Cerebellar nuclear complex (tissue), 1 donor: Measurements from ENCODE around the gene UBE2G2.

Experiments
- DNase-seq, 2 experiments: peaks; one replicate each; lab custom pipeline; 2025; lab: John Stamatoyannopoulos, UW

UBE2G2 gene, protein sequence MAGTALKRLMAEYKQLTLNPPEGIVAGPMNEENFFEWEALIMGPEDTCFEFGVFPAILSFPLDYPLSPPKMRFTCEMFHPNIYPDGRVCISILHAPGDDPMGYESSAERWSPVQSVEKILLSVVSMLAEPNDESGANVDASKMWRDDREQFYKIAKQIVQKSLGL

DNA sequence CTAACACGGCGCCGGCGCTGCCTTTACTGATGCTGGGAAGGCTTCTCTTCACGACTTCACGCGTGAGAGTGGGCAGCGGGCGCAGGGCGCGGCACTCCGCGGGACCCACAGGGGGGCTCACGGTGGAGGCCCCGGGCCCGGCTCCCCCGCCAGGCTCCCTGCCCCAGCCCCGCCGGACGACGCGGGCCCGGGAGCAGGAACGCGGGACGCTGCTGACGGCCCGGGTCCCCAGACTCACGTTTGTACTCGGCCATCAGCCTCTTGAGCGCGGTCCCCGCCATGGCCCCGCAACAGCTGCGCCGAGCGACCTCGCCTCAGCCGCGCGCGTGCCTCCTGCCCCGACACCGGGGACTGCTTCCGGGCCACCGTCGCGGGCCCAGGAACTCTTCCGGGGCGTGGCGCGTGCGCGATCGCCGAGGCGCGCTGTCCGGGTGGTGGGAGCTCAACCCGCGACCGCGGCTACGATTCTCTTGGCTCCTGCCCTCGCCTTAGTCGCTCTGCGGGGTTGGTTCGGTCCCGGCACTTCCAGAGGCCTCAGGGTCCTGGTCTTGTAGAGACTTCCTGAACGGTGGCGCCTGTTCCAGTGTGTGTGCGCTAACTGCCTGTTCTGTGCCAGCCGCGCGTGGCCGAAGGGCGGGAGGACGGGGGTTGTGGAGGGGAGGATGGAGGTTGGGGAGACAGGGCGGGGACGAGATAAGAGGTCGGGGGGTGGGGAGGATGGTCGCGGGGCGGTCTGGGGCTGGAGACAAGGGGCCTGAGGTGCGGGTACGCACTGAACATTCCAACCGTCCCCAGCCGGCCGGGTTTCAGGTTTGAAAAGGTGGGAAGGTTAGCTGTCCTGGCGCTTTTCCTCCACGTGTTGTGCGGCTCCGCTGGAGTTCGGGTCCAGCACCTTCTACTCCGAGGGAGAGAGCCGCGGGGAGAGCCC, at the start of gene UBE2G2:
Gene UBE2G2, minus strand, starts transcription at position 353 of the 928 bp plus-strand sequence. Its CDS starts 72 bp downstream, at position 281.
- peak in 1 of 2 experiments; percentile 17 for DNase-seq

DNA sequence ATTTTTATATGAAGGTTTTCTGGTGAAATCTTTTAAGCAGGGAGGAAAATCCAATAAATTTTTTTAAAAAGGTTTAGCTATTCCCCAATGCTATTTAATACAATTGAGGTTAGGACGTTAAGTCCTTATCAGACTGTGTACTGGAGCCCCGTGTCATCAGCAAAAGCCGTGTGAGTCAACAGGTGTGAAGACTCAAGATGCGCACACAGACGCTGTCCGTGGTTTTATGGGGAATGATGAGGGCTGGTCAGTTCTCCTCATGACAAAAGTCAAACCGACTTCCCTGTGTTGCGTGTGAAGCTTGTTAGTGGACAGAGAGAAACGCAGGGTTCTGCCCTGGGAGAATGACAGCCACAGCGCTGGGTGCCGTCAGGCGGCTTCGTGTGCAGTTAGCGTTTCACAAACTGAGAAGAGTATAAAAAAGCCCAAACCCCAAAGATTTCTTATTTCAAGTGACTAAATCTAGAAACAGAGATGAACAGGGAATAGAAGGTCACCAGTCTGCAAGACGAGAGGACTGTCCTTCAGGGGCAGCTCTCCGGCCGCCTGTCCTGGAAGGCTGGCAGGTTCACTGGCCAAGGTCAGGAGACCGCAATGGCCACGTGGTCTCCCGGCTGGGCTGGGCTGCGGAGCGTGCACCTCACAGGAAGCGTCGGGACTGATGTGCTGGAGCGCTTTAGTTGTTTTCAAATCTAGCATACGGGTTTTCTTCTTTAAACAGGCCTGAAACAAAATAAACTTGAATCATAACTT, 49.5 kb upstream of the UBE2G2 start:
- DNase-seq: no peak

DNA sequence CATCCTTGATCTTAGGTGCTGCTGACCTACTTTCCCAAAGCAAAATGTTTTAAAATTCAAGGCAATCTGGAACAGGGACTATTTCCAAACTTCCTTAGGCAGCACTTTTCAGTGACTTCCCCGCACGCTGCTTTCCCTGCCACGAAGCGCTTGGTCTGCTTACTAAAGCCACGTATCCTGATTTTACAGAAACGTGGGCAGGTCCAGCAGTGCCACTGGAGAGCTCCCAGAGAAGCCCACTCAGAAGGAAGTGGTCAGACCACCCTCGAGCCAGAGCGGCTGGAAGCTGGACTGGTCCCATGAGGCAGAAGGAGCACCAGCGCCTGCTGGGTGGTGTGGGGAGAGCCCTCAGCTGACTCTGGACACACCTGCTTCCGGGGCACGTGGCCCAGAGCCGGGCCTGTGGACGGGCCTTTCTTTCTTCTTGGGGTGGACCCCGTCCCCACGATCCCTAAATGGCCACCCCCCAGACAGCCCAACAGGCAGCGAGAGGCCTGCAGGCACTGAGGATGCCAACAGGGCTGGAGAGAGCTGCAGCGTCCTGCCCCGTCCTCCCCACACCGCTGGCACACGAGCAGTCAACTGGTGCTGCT, 48.7 kb upstream of the UBE2G2 start:
- no peak for DNase-seq

DNA sequence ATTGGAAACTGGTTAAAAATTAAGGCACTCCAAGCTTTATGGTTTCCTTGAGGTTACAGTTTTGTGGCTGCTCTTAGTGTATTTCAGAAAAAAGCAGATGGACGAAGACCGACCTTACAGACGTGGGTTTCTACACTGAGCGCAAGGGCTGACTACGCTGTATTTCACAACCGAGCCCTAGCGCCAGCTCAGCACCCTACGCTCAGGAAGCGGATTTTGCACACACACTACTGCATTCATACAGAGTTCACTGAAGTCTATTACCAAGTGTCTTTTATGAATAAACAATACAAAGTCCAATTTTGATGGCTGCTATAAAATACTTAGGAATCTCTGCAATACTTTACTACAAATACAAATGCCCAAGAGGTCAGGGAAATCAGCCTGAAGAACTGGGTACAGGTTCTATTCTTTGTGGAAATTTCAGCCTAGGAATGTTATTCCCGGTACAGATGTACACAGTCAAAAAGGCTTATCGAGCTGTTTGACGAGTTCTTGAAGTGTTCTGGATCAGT, 48.1 kb upstream of the UBE2G2 start:
- no peak for DNase-seq

DNA sequence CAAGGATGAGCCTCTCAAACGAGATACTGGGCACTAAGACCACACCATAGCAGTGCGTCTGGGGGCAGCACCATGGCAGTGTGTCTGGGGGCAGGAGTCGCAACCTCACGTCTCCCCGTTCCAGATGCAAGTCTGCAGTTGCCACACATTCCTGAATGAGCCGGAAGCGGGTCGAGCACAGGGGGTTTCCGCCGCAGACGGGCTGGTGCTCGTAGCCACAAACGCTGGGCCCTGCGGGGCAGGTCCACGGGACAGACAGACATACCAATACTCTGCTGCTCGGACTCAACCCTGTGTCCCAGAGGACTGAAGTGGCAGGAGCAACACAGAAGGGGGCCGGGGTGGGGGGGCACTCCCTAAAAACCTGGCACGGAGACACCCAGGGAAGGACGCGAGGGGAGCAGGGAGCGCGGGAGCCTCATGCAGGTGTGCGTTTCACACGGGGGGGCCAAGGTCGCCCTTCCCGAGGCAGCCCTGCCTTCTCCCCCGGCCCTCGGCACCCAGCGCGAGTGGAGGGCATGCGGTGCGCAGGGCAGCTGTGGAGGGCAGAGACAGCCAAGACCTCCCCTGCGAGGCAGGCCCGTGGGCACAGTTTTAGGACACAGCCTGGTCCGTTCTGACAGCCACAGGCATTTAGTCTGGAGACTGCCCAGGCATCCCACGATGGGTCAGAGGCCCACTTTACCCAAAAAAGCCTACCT, 47.4 kb upstream of the UBE2G2 start:
- no peak for DNase-seq

DNA sequence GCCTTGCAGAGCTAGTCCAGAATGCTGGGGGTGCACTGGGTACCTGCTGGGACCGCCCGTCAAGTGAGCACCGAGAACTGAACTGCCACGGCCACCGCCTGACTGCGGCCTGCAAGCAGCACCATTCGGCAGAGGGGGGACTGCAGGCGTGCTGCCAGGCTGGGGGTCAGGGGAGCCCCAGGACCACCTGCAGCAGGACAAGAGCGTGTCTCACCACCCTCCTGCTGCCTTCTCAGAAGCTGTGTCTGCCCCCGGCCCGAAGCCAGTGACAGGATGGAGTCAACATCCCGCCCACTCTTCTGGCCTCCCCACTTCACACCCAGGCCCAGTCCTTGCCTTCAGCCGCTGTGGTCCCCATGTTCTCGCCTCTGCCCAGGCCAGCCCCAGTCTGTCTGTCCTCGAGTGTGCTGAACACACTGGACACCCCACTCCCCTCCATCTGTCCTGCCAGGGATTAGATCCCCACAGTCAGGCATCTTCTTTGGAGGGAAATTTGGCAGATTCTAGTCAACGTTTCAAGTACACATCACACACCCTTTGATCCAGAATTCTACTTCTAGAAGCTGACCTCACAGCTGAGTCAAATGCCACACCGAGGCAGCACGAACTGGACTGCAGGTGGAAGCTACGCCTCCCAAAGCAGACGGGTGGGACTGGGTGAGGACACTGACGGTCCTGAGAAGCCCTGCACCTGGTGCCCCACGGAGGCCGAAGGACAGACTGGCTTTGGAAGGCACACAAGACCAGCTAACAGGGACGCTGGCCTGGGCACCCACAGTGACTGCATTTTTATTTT, 45.8 kb upstream of the UBE2G2 start:
- DNase-seq: no peak

DNA sequence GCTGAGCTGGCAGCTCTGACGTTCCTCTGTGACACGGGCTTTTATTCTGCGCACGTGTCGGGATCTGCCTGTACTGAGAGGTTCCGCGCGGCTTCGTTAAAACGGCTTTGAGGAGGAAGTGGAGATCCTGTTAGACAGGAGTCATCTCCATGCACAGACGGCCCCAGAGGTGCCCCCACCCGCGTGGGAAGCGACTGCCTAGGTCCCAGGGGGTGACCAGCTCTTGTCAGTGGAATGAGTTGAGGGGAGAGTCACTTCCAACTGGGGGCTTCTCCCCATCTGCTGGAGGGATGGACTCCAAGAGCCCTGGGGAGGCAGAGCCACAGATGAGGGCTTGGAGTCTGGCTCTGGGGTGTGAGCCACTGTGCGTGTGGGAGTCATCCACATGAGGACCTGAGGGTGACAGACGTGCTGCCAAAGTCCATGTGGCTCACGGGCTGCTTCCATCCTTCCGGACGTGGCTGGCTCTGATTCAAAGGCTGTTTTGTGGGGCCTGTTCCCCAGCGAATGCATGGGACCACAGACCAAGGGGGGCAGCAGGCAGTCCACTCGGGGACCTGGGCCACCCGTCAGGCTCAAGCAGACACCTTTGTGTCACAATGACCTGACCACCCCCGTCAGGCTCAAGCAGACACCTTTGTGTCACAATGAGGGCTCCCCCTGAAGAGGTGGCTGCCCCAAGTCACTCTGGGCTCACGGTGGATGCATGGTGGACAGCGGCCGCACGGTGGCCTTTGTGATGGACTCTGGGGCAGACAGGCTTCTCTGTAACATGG, 45.1 kb upstream of the UBE2G2 start:
- DNase-seq: no peak

DNA sequence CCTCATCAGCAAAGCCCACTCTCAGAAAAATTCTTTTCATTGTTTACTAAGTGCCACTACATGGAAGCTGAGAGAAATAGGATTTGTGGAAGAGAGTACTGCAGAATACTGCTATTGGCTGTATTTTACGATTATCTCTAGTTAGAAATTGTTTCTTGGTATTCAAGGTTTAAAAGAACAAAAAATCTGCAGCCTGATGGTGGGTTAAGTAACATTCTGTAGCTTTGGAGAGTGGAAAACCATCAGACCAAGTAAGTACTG, 44.5 kb upstream of the UBE2G2 start:
- no peak for DNase-seq

DNA sequence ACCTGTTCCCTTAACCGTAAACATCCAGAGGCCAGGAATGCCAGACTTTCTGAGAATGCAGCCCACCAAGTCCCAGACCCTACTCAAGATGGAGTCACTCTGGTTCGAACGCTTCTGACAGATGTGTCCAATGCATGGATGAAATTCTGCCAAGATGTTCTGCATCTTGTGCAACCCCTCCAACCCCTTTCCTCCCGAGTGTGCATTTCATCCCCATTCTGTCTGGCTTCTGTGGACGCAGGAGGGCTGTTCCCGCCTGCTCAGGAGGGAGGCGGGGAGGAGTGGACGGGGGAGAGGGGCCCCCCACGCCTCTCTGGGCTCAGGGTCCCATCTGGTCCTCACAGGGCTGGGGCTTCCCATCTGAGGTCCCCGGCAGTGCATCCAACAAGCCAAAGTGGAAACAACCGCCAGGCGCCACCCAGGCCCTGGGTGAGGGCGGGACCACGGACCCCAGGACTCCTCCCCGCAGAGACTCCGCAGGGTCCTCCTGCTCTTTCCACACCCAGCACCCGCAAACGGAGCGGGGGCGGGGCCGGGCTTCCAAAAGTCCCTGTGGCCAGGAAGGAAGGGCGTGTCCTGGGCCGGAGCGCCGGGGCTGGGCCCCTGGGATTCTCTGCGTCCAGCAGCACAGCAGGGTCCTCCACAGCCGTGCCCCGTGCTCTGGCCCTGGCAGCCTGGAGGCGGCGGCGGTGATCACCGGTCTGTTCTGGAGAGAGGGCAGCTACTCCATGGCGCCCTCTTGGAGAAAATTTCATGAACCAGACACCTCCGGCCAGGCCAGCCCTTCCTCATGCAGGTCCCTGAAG, 44.0 kb upstream of the UBE2G2 start:
- no peak for DNase-seq

DNA sequence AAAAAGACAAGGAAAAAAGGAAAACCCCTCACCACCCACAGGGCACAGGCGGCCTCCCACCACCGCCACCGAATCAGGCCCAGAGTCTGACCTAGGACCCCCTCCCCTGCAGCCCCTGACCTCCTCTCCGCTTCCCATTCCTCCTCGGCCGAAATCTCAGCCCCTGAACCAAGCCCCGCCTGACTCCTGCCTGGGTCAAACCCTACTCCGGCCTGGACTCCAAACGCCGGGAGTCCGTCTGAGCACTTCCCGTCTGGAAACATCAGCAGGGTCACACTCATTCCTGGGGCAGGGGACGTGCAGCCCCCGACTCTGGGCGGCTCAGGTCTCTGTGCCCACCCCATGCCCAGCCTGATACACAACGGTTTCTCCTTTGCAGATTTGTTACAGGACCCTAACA, 42.6 kb upstream of the UBE2G2 start:
- no peak for DNase-seq

DNA sequence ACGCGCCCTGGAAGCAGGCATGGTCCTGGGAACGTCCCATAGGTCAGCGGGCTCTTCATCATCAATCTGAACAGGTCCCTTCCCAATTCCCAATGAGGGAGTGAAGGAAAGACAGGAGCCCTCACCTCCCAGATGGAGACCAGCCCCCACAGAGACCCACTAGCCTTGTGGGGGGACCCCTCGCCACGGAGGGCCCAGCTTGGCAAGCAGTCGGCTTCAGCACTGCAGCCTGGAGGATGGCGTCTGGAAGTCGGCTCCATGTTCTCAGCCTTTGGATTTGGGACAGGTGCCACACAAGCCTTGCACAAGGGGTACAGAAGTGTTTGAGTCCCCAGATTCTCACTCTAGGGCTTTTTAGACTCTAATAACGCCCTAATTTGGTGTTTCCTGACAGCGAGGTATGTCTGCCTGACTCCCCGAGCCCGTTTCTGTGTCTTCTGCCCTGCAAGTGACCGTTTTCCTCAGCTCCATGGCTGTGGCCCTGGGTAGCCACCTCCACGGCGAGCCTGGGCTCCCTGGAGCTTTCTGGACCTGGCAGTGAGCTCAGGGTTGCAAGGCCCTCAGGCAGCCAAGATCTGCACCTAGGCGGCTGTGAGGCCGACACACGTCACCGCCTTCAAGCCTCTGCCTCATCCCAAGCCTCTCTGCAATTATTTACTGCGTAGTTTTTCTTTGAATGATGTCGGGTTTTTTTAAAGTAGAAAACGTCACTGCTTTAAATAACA, 41.3 kb upstream of the UBE2G2 start:
- DNase-seq: no peak

DNA sequence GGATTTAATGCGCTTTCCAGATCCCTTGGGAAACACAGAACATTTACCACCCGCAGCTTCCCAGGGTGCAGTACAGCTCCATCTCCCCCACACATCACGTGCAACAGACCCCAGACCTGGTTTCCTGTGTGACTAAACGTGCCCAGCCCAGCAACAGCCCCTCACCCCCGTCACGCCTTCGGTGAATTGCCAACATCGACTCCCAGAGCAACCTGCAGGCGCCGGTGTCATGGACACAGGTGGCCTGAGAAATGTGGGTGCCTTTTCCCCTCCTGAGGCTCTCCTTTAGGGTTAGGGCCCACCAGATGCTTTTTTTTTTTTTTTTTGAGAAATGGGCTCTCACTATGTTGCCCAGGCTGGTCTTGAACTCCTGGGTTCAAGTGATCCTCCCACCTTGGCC, 40.5 kb upstream of the UBE2G2 start:
- DNase-seq: no peak

DNA sequence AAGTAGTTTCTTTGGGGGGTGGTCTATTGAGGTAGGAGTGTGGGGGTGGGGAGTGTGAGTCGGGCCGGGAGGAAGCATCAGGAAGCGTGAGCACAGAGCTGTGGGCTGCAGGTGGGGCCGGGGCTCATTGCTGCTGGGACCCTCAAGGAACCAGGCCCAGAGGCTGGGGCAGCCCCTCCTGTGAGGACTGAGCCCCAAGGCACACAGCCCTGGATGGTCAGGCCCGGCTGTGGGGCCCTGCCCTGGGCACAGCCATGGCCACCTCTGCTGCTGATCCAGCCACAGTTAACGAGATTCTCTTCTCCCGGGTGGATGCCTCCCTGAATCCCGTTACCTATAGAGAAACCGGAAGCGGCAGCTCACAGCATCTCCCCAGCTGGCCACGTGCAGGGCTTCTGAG, 39.2 kb upstream of the UBE2G2 start:
- DNase-seq: no peak

DNA sequence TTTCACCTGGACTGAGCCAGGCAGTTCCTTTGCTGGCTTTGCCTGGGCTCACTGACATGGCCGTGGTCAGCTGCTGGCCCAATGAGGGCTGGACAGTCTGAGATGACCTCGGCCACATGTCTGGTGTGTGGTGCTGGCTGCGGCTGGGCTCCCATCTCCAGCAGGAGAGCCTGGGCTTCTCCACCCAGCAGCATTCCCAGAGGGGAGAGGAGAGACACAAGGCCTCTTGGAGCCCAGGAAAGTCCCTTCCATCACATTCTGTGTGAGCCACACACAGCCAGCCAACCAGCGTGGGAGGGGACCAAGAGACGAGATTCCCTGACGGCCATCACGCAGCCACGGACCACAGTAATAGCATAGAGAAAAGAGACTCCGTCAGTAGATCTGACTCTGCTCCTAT, 37.3 kb upstream of the UBE2G2 start:
- no peak for DNase-seq

DNA sequence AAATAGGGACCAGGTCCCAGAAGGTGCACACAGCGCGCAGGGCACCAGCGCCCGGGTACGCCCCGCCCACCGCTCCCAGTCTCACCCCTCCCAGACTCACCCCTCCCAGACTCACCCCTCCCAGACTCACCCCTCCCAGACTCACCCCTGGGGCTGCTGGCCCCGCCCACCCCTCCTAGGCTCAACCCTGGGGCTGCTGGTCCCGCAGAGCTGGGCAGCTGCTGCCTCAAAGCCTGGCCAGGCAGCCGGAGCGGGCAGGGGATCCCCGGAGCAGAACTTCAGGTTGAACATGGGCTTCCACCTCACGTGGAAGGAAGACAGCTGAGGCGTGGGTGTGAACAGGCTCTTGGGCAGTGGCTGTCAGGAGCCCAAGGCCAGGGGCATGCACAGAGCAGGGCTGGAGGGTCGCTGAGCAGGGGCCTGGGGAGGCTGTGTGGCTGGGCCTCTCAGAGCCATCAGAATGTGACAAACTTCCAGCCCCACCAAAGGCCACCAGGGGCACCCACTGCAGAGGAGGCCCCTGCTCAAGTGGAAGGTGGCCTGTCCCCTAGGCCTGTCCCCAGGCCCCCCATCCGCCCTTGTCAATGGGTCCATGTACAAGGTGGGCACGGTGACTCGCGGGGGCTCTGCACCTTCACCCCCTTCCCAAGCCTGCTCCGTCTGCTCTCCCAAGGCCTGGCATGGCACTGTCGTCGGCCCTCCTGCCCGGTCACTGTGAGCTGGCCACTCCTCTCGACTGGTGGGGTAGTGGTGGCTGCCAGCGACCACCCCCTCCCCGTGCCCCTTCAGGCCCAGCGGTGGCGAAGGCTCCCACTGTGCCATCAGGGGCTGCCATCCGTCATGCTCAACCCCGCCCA, 36.6 kb upstream of the UBE2G2 start:
- DNase-seq: no peak

DNA sequence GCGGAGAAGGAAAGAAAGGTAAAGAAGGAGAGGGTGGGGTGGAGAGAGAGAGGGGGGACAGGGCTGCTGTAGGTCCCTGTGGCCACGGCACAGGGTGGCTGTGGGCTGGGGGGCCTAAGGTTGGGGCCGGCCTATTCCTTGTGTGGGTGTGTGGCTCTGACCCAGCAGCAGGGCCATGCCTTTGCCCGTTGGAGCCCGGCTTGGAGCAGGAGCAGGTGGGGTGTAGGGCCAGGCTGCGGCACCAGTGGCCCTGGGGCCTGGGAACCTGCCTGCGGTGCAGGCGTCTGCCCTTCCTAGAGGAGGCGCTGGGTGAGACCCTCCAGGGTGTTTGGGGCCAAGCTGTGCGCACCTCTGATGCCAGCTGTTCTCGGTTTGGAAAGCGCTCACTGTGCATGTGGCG, 35.9 kb upstream of the UBE2G2 start:
- no peak for DNase-seq

DNA sequence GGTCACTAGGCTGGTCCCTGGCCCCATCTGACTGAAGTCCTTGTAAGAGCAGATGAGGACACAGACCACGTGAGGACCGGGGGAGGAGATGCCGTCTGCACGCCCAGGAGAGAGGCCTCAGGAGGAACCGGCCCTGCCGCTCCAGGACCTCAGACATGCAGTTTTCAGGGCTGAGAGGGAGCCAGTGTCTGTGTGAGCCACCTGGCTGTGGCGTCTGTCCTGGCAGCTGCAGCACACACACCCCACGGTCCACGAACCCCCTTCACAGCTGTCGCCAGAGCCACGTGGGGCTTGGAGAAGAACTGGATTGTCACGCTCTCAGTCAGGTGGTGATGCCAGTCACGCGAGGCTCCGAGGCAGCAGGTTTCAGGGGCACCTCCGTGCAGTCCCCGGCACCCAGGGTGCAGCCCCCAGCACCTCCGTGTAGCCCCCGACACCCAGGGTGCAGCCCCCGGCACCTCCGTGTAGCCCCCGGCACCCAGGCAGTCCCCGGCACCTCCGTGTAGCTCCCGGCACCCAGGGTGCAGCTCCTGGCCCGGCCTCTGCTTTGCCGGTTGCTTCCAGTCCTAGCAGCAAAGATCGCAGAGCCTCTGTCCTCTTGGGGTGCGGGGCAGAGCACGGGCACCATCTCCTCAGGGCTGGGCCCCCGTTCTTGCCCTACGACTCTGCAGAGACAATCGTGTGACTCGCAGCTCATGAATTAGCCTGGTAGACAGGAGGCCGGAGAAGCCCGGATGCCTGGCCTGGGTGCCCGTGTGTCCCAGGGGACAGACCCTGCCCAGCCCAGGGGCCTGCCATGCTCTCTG, 35.2 kb upstream of the UBE2G2 start:
- DNase-seq: no peak
